SK-N-SH treated with all-trans-retinoic acid at 6 μM for 48 hours (cell line): ENCODE measurements around the gene RB1.

Experiments used
- CREB5 ChIP-seq: fragments of 250-450 bp; sonication (Bioruptor Pico); IDR thresholded peaks from 2 replicates; pipeline ENCODE4 v1.5.1; 2020; ENCODE audit warnings: low read depth, mild to moderate bottlenecking, moderate library complexity
- ISL1 ChIP-seq: fragments of 250-450 bp; sonication (Bioruptor Pico); IDR thresholded peaks from 2 replicates; pipeline ENCODE4 v2.1.2; 2022; ENCODE audit warnings: mild to moderate bottlenecking, moderate library complexity
- SNAI2 ChIP-seq: fragments of 250-450 bp; sonication (Bioruptor Pico); IDR thresholded peaks from 2 replicates; pipeline ENCODE4 v1.5.0; 2020; ENCODE audit warnings: mild to moderate bottlenecking, moderate library complexity

GRCh38 chr13:48377857-48378256 lies 74.3 kb downstream of the RB1 start:
- TF ChIP-seq ISL1 (CRISPR knock-in tag) (no peak), SNAI2 (no peak), CREB5 (CRISPR knock-in tag) (no peak)
